Ovary (tissue), 3 donors: ENCODE results near the gene CRB1.

Experiments used
- EP300 ChIP-seq: sonication (generic); formaldehyde crosslinking; IDR thresholded peaks from one replicate; pipeline ENCODE4 v1.6.1; 2017; ENCODE audit warnings: antibody characterized with exemption
- POLR2A ChIP-seq: fragments of 450-650 bp; IDR thresholded peaks from one replicate; pipeline ENCODE4 v1.6.1; 2017; ENCODE audit warnings: antibody characterized with exemption, mild to moderate bottlenecking, moderate library complexity
- TF ChIP-seq, protein P1 (sequence below), 3 donors: fragments of 450-650 bp in 2 of 3; fragments of 200-600 bp in 1 of 3; IDR thresholded peaks; one replicate each; pipeline versions ENCODE4 v1.5.1 to v1.8.0; 2016 to 2022; ENCODE audit warnings: antibody characterized with exemption in 3 of 3, mild to moderate bottlenecking in 1 of 3
- donor health status: DM: no; HTN: no; CAD: no.

DNA sequence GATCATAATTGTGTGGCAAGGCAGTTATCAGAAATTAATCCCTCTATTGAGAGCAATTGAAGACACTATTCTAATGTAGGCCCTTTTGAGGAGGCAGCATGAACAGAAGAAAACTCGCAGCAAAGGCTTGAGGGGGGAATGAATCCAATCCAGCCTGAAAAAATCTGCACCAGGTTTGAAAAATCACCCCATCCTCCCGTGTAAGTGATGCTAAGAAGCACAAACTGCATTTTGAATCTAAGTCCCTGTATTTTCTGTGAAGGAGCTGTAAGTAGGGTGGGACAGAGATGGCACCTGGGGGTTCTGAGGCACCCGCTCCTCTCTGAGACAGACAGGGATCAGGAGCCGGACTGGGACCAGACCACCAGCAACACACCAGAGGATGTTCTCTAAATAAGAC is at the start of gene CRB1:
- TF ChIP-seq, protein P1, sequence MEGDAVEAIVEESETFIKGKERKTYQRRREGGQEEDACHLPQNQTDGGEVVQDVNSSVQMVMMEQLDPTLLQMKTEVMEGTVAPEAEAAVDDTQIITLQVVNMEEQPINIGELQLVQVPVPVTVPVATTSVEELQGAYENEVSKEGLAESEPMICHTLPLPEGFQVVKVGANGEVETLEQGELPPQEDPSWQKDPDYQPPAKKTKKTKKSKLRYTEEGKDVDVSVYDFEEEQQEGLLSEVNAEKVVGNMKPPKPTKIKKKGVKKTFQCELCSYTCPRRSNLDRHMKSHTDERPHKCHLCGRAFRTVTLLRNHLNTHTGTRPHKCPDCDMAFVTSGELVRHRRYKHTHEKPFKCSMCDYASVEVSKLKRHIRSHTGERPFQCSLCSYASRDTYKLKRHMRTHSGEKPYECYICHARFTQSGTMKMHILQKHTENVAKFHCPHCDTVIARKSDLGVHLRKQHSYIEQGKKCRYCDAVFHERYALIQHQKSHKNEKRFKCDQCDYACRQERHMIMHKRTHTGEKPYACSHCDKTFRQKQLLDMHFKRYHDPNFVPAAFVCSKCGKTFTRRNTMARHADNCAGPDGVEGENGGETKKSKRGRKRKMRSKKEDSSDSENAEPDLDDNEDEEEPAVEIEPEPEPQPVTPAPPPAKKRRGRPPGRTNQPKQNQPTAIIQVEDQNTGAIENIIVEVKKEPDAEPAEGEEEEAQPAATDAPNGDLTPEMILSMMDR (IDR thresholded peaks at IDR 0.05), result no peak
- TF ChIP-seq POLR2A (no peak), EP300 (no peak)
